Left ventricle myocardium inferior (tissue), 1 donor: Measurements from ENCODE around the gene GP9. TPM values are rescaled to one million over a fixed set of nuclear protein-coding genes. Genes with fewer than 3 reads are reported as not detected.

Experiments used
- DNase-seq: peaks from one replicate; pipeline ENCODE4 v3.0.0-alpha.2; 2020
- H3K27ac ChIP-seq: fragments of 200-600 bp; replicated peaks from 2 replicates; pipeline ENCODE4 v1.8.0; 2021
- H3K27me3 ChIP-seq: fragments of 200-600 bp; 2 replicates; pipeline ENCODE4 v1.8.0; 2021; ENCODE audit warnings: low read depth
- H3K36me3 ChIP-seq: fragments of 200-600 bp; 2 replicates; pipeline ENCODE4 v1.8.0; 2021
- H3K4me1 ChIP-seq: fragments of 200-600 bp; 2 replicates; pipeline ENCODE4 v1.8.0; 2021
- H3K4me3 ChIP-seq: fragments of 200-600 bp; 2 replicates; pipeline ENCODE4 v1.8.0; 2021; ENCODE audit warnings: mild to moderate bottlenecking, moderate library complexity
- H3K9me3 ChIP-seq: fragments of 200-600 bp; replicated peaks from 2 replicates; pipeline ENCODE4 v1.8.0; 2021
- CTCF ChIP-seq: fragments of 200-600 bp; IDR thresholded peaks from 2 replicates; pipeline ENCODE4 v1.8.0; 2021; ENCODE audit warnings: antibody characterized with exemption, mild to moderate bottlenecking, borderline replicate concordance
- intact Hi-C: fragments of 100-400 bp; cut with micrococcal nuclease; formaldehyde crosslinking; loops from one replicate; pipeline ENCODE4 v1.11.0; 2022
- total RNA-seq: library from RNA; stranded (reverse); fragmentation: NEBNext Ultra II Directional; extraction: Animal tissue kit (Norgen Biotek cat#: 25700); gene quantifications from one replicate; pipeline ENCODE4 v1.2.1, GENCODE V29; 2021
- donor health status: DM: no; HTN: yes; CAD: no; lungs with severe emphysema.

GP9 gene
- total RNA-seq, 1 donor from 2014 or later = not detected

GRCh38 chr3:129038121-129038855 lies 22.3 kb upstream of the GP9 start:
- no peaks in the 10 kb centered on the region for H3K36me3 ChIP-seq
- intact Hi-C loops = no loop called here
- no peak overlapping the region for H3K4me3 ChIP-seq
- H3K27me3 ChIP-seq = no peaks in the 10 kb centered on the region
- H3K27ac ChIP-seq = no peak overlapping the region
- DNase-seq = no peak
- H3K4me1 ChIP-seq = peaks cover 13% of the 10 kb centered on the region
- no peak for TF ChIP-seq CTCF
- peaks cover 3% of the 10 kb centered on the region for H3K9me3 ChIP-seq

GRCh38 chr3:129039271-129040038 lies 21.1 kb upstream of the GP9 start:
- DNase-seq = no peak
- no peaks in the 10 kb centered on the region for H3K27me3 ChIP-seq
- no peak overlapping the region for H3K4me3 ChIP-seq
- peaks cover 8% of the 10 kb centered on the region for H3K9me3 ChIP-seq
- peaks cover 4% of the 10 kb centered on the region for H3K4me1 ChIP-seq
- H3K36me3 ChIP-seq = no peaks in the 10 kb centered on the region
- intact Hi-C loops = no loop called here
- TF ChIP-seq CTCF = no peak
- no peak overlapping the region for H3K27ac ChIP-seq

- Histone ChIP-seq H3K4me1 (peaks cover 4% of the 10 kb centered on the region), H3K27me3 (peaks cover 3% of the 10 kb centered on the region), H3K4me3 (no peak overlapping the region), H3K9me3 (peaks cover 13% of the 10 kb centered on the region), H3K36me3 (no peaks in the 10 kb centered on the region), H3K27ac (no peak overlapping the region)
- DNase-seq = no peak
- intact Hi-C loops = no loop called here
- TF ChIP-seq CTCF = no peak
Measured at GRCh38 chr3:129040039-129040336, 20.6 kb upstream of the GP9 start.

GRCh38 chr3:129040579-129041300 lies 19.8 kb upstream of the GP9 start:
- Histone ChIP-seq H3K27ac (no peak overlapping the region), H3K9me3 (peaks cover 15% of the 10 kb centered on the region), H3K4me3 (no peak overlapping the region), H3K4me1 (peaks cover 10% of the 10 kb centered on the region), H3K27me3 (peaks cover 5% of the 10 kb centered on the region), H3K36me3 (no peaks in the 10 kb centered on the region)
- TF ChIP-seq CTCF = no peak
- intact Hi-C loops = no loop called here
- no peak for DNase-seq

- peak; percentile 42 for DNase-seq
- Histone ChIP-seq H3K9me3 (peaks cover 30% of the 10 kb centered on the region), H3K27me3 (peaks cover 13% of the 10 kb centered on the region), H3K4me1 (peaks cover 12% of the 10 kb centered on the region), H3K4me3 (peak overlapping the region; percentile 63), H3K27ac (no peak overlapping the region), H3K36me3 (no peaks in the 10 kb centered on the region)
- intact Hi-C loops = no loop called here
- no peak for TF ChIP-seq CTCF
Measured at GRCh38 chr3:129045675-129046036, 14.9 kb upstream of the GP9 start.
